Measurements from ENCODE around the gene UTP14C. TPM values are rescaled to one million over a fixed set of nuclear protein-coding genes. Genes with fewer than 3 reads are reported as not detected.

Gene UTP14C
- total RNA-seq, 1 donor from 2014 or later: 29.1 TPM

GRCh38 chr13:51999510-51999911, 25.0 kb upstream of the UTP14C start:
- peaks cover 15% of the 10 kb centered on the region for H4K20me1 ChIP-seq (ENCODE audit: low read depth)
- H3K27ac ChIP-seq: no peak overlapping the region
- H3K27me3 ChIP-seq: no peaks in the 10 kb centered on the region
- Mint-ChIP-seq H3K4me3 (no peak overlapping the region), H3K27ac (no peak overlapping the region), H3K9me3 (no peaks in the 10 kb centered on the region), H3K36me3 (no peaks in the 10 kb centered on the region), H3K27me3 (ENCODE audit: insufficient read depth, low read depth) (no peaks in the 10 kb centered on the region), H3K4me1 (peaks cover 50% of the 10 kb centered on the region)
- no peaks in the 10 kb centered on the region for H3K36me3 ChIP-seq
- H3K9ac ChIP-seq: no peak overlapping the region
- no peaks in the 10 kb centered on the region for H3F3A ChIP-seq (ENCODE audit: low read depth)
- H3K4me2 ChIP-seq: no peak overlapping the region
- no peak for DNase-seq (ENCODE audit: low spot score)
- H2AFZ ChIP-seq (replicated peaks): no peak overlapping the region
- H3K4me1 ChIP-seq: peaks cover 34% of the 10 kb centered on the region
- H3K9me3 ChIP-seq (ENCODE audit: low read depth): no peaks in the 10 kb centered on the region
- H3K79me2 ChIP-seq (ENCODE audit: low read depth): no peaks in the 10 kb centered on the region
- no peak overlapping the region for H3K4me3 ChIP-seq
- TF ChIP-seq EZH2phosphoT487 (IDR thresholded peaks at IDR 0.05) (no peak), EZH2 (IDR thresholded peaks at IDR 0.05) (no peak), CTCF (IDR thresholded peaks at IDR 0.05) (no peak)

GRCh38 chr13:51999921-52000320, 24.6 kb upstream of the UTP14C start:
- H3F3A ChIP-seq (ENCODE audit: low read depth): no peaks in the 10 kb centered on the region

GRCh38 chr13:52001120-52001731, 23.3 kb upstream of the UTP14C start:
- peak; percentile 46 for DNase-seq (ENCODE audit: low spot score)

More at GRCh38 chr13:51999921-52000320, 24.6 kb upstream of the UTP14C start:
- Histone ChIP-seq H3K36me3 (no peaks in the 10 kb centered on the region), H3K4me2 (no peak overlapping the region), H3K9ac (no peak overlapping the region), H3K9me3 (ENCODE audit: low read depth) (no peaks in the 10 kb centered on the region), H3K4me3 (no peak overlapping the region), H4K20me1 (ENCODE audit: low read depth) (peaks cover 15% of the 10 kb centered on the region), H3K27ac (no peak overlapping the region), H3K79me2 (ENCODE audit: low read depth) (no peaks in the 10 kb centered on the region), H3K27me3 (no peaks in the 10 kb centered on the region), H2AFZ (replicated peaks) (no peak overlapping the region), H3K4me1 (peaks cover 34% of the 10 kb centered on the region)
- Mint-ChIP-seq H3K27ac (no peak overlapping the region), H3K4me3 (no peak overlapping the region), H3K36me3 (no peaks in the 10 kb centered on the region), H3K4me1 (peaks cover 50% of the 10 kb centered on the region), H3K27me3 (ENCODE audit: insufficient read depth, low read depth) (no peaks in the 10 kb centered on the region), H3K9me3 (no peaks in the 10 kb centered on the region)
- DNase-seq (ENCODE audit: low spot score): no peak
- TF ChIP-seq EZH2 (IDR thresholded peaks at IDR 0.05) (no peak), EZH2phosphoT487 (IDR thresholded peaks at IDR 0.05) (no peak), CTCF (IDR thresholded peaks at IDR 0.05) (no peak)

More at GRCh38 chr13:52001120-52001731, 23.3 kb upstream of the UTP14C start:
- Mint-ChIP-seq H3K4me1 (peaks cover 42% of the 10 kb centered on the region), H3K27ac (no peak overlapping the region), H3K36me3 (peaks cover 2% of the 10 kb centered on the region), H3K4me3 (no peak overlapping the region), H3K27me3 (ENCODE audit: insufficient read depth, low read depth) (no peaks in the 10 kb centered on the region), H3K9me3 (no peaks in the 10 kb centered on the region)
- Histone ChIP-seq H3K4me1 (peaks cover 23% of the 10 kb centered on the region), H3K4me3 (no peak overlapping the region), H3K27me3 (no peaks in the 10 kb centered on the region), H3K9ac (no peak overlapping the region), H3K36me3 (no peaks in the 10 kb centered on the region), H3K27ac (no peak overlapping the region), H2AFZ (replicated peaks) (no peak overlapping the region), H4K20me1 (ENCODE audit: low read depth) (peaks cover 7% of the 10 kb centered on the region), H3K79me2 (ENCODE audit: low read depth) (no peaks in the 10 kb centered on the region), H3F3A (ENCODE audit: low read depth) (no peaks in the 10 kb centered on the region), H3K9me3 (ENCODE audit: low read depth) (no peaks in the 10 kb centered on the region), H3K4me2 (no peak overlapping the region)
- TF ChIP-seq EZH2phosphoT487 (IDR thresholded peaks at IDR 0.05) (no peak), CTCF (IDR thresholded peaks at IDR 0.05) (peak; percentile 63), EZH2 (IDR thresholded peaks at IDR 0.05) (no peak)
